H9 (cell line): ENCODE data around the gene TRMT2A. TPM values are rescaled to one million over a fixed set of nuclear protein-coding genes. Genes with fewer than 3 reads are reported as not detected.

ENCODE experiments used
- DNase-seq: peaks from one replicate; pipeline ENCODE4 v3.0.0-alpha.2; 2017
- H2AFZ ChIP-seq: one replicate; pipeline ENCODE4 v1.6.1; 2013; ENCODE audit warnings: mild to moderate bottlenecking, low read length, control low read depth, moderate library complexity
- H2AK5ac ChIP-seq: 2 replicates; pipeline ENCODE4 v1.6.1; 2013; ENCODE audit warnings: low read length, control low read depth, mixed read lengths; ENCODE audit not compliant: insufficient read length
- H2BK120ac ChIP-seq: one replicate; pipeline ENCODE4 v1.6.1; 2013; ENCODE audit warnings: low read depth, mild to moderate bottlenecking, low read length, control low read depth, inconsistent platforms; ENCODE audit not compliant: poor library complexity, severe bottlenecking
- H2BK12ac ChIP-seq: 2 replicates; pipeline ENCODE4 v1.6.1; 2013; ENCODE audit warnings: low read length, control low read depth, mixed read lengths, low read depth; ENCODE audit not compliant: insufficient read length
- H2BK15ac ChIP-seq: 2 replicates; pipeline ENCODE4 v1.6.1; 2013; ENCODE audit warnings: low read depth, low read length, control low read depth
- H2BK20ac ChIP-seq: one replicate; pipeline ENCODE4 v1.6.1; 2013; ENCODE audit warnings: low read depth, mild to moderate bottlenecking, low read length, control low read depth, inconsistent platforms; ENCODE audit not compliant: poor library complexity, severe bottlenecking
- H2BK5ac ChIP-seq: 2 replicates; pipeline ENCODE4 v1.6.1; 2013; ENCODE audit warnings: low read length, control low read depth, mixed read lengths; ENCODE audit not compliant: insufficient read length
- H3K14ac ChIP-seq: 2 replicates; pipeline ENCODE4 v1.6.1; 2013; ENCODE audit warnings: low read length, control low read depth; ENCODE audit not compliant: insufficient read depth
- H3K18ac ChIP-seq: 2 replicates; pipeline ENCODE4 v1.6.1; 2013; ENCODE audit warnings: low read depth, mild to moderate bottlenecking, mixed read lengths, low read length, control low read depth; ENCODE audit not compliant: insufficient read length
- H3K23ac ChIP-seq: 2 replicates; pipeline ENCODE4 v1.6.1; 2013; ENCODE audit warnings: low read length, control low read depth, mixed read lengths, low read depth; ENCODE audit not compliant: insufficient read length
- H3K23me2 ChIP-seq: 2 replicates; pipeline ENCODE4 v1.6.1; 2013; ENCODE audit warnings: low read depth, mild to moderate bottlenecking, mixed read lengths, low read length, control low read depth; ENCODE audit not compliant: insufficient read length, poor library complexity, severe bottlenecking
- H3K27ac ChIP-seq: 2 replicates; pipeline ENCODE4 v1.5.1; 2013; ENCODE audit warnings: low read length, control low read depth, mixed read lengths, low read depth; ENCODE audit not compliant: insufficient read length
- H3K27me3 ChIP-seq: 2 replicates; pipeline ENCODE4 v1.6.1; 2013; ENCODE audit warnings: low read length, control low read depth, inconsistent platforms; ENCODE audit not compliant: insufficient read depth
- H3K4ac ChIP-seq: 2 replicates; pipeline ENCODE4 v1.6.1; 2013; ENCODE audit warnings: low read depth, mild to moderate bottlenecking, control low read depth, inconsistent platforms, low read length, moderate library complexity
- H3K4me1 ChIP-seq: 2 replicates; pipeline ENCODE4 v1.6.1; 2013; ENCODE audit warnings: low read length, control low read depth, inconsistent platforms; ENCODE audit not compliant: insufficient read depth
- H3K4me2 ChIP-seq: 2 replicates; pipeline ENCODE4 v1.6.1; 2013; ENCODE audit warnings: low read length, control low read depth, mixed read lengths; ENCODE audit not compliant: insufficient read length, insufficient read depth
- H3K56ac ChIP-seq: 2 replicates; pipeline ENCODE4 v1.6.1; 2013; ENCODE audit warnings: low read depth, mild to moderate bottlenecking, mixed read lengths, low read length, control low read depth; ENCODE audit not compliant: insufficient read length
- H3K79me1 ChIP-seq: 2 replicates; pipeline ENCODE4 v1.6.1; 2013; ENCODE audit warnings: low read depth, mild to moderate bottlenecking, moderate library complexity, low read length, control low read depth, inconsistent platforms; ENCODE audit not compliant: insufficient read depth, poor library complexity, severe bottlenecking
- H3K79me2 ChIP-seq: 2 replicates; pipeline ENCODE4 v1.6.1; 2013; ENCODE audit warnings: low read length, control low read depth, inconsistent platforms; ENCODE audit not compliant: insufficient read depth
- H3K9ac ChIP-seq: 2 replicates; pipeline ENCODE4 v1.6.1; 2013; ENCODE audit warnings: low read length, control low read depth, mixed read lengths; ENCODE audit not compliant: insufficient read length; ENCODE audit errors: extremely low read depth
- H3K9me3 ChIP-seq: one replicate; pipeline ENCODE4 v1.6.1; 2013; ENCODE audit warnings: low read depth, low read length, inconsistent platforms; ENCODE audit not compliant: control insufficient read depth
- H3T11ph ChIP-seq: one replicate; pipeline ENCODE4 v1.6.1; 2013; ENCODE audit warnings: mild to moderate bottlenecking, low read length, control low read depth, inconsistent platforms
- H4K20me1 ChIP-seq: one replicate; pipeline ENCODE4 v1.6.1; 2013; ENCODE audit not compliant: control insufficient read depth, insufficient read length, insufficient read depth
- H4K5ac ChIP-seq: 2 replicates; pipeline ENCODE4 v1.6.1; 2013; ENCODE audit warnings: low read depth, mild to moderate bottlenecking, mixed read lengths, low read length, control low read depth; ENCODE audit not compliant: insufficient read length
- H4K8ac ChIP-seq: replicated peaks from 2 replicates; pipeline ENCODE4 v1.6.1; 2013; ENCODE audit warnings: low read length, control low read depth, mixed read lengths, low read depth; ENCODE audit not compliant: insufficient read length
- H4K91ac ChIP-seq: 2 replicates; pipeline ENCODE4 v1.6.1; 2013; ENCODE audit warnings: low read depth, mild to moderate bottlenecking, moderate library complexity, mixed read lengths, low read length, control low read depth; ENCODE audit not compliant: insufficient read length
- H3K27ac Mint-ChIP-seq, 3 experiments: 2 replicates in 2 of 3; 3 replicates in 1 of 3; pipeline ENCODE4 v1.8.0; 2020 to 2021; ENCODE audit warnings: mixed read lengths in 3 of 3, mild to moderate bottlenecking in 1 of 3, moderate library complexity in 1 of 3
- H3K27me3 Mint-ChIP-seq: 2 replicates; pipeline ENCODE4 v1.8.0; 2021; ENCODE audit warnings: low read depth, mild to moderate bottlenecking, moderate library complexity, mixed read lengths
- H3K36me3 Mint-ChIP-seq, 3 experiments: 2 replicates in 2 of 3; 3 replicates in 1 of 3; pipeline ENCODE4 v1.8.0; 2020 to 2021; ENCODE audit warnings: low read depth in 3 of 3, mixed read lengths in 3 of 3; ENCODE audit not compliant: insufficient read depth in 1 of 3
- H3K4me1 Mint-ChIP-seq, 2 experiments: 2 replicates each; pipeline ENCODE4 v1.8.0; 2020; ENCODE audit warnings: mixed read lengths in 2 of 2
- H3K4me3 Mint-ChIP-seq, 2 experiments: 2 replicates in 1 of 2; 3 replicates in 1 of 2; pipeline ENCODE4 v1.8.0; 2020 to 2021; ENCODE audit warnings: mild to moderate bottlenecking in 2 of 2, mixed read lengths in 2 of 2, moderate library complexity in 1 of 2
- H3K9me3 Mint-ChIP-seq, 2 experiments: 2 replicates in 1 of 2; 3 replicates in 1 of 2; pipeline ENCODE4 v1.8.0; 2020; ENCODE audit warnings: mild to moderate bottlenecking in 2 of 2, mixed read lengths in 2 of 2, moderate library complexity in 1 of 2
- CTCF ChIP-seq: fragments of 200-600 bp; sonication (generic); conservative IDR thresholded peaks from 3 replicates; pipeline ENCODE4 v1.8.0; 2021; ENCODE audit warnings: antibody characterized with exemption, mild to moderate bottlenecking
- WGBS: extraction: QIAGEN DNeasy Blood & Tissue Kit; methylation state at CpG from one replicate; pipeline ENCODE4 v1.1.7; 2013; ENCODE audit warnings: missing lambda C conversion rate, low lambda C conversion rate, mixed read lengths; ENCODE audit not compliant: insufficient read length; ENCODE audit errors: extremely low coverage; 5-methylcytosine and 5-hydroxymethylcytosine counted together
- total RNA-seq: library from RNA; stranded (reverse); gene quantifications from 2 replicates; pipeline ENCODE4 v1.2.1, GENCODE V29; 2021

Gene TRMT2A
- total RNA-seq, 1 experiment from 2014 or later, result 58.2 TPM

- Histone ChIP-seq H3K56ac (no peak overlapping the region), H3K9ac (peak overlapping the region; percentile 82), H3K14ac (peak overlapping the region; percentile 88; the same call in 1 of the 2 replicates), H4K5ac (no peak overlapping the region), H2BK15ac (peak overlapping the region; percentile 37; the same call in 1 of the 2 replicates), H3K23ac (no peak overlapping the region), H3K4ac (0 out of 2 replicates have a peak overlapping the region, but pooled peaks have one; percentile 15), H2AK5ac (no peak overlapping the region), H2AFZ (no peak overlapping the region), H3K4me2 (peak overlapping the region; percentile 66), H3K23me2 (peaks cover 8% of the 10 kb centered on the region), H3K4me1 (no peaks in the 10 kb centered on the region), H2BK12ac (no peak overlapping the region), H3K27ac (no peak overlapping the region), H2BK120ac (no peak overlapping the region), H3K27me3 (no peaks in the 10 kb centered on the region), H2BK20ac (no peak overlapping the region), H3K79me2 (peaks cover 33% of the 10 kb centered on the region), H3T11ph (no peak overlapping the region), H3K79me1 (peaks cover 12% of the 10 kb centered on the region), H3K18ac (peak overlapping the region; percentile 71), H4K8ac (no peak overlapping the region), H2BK5ac (no peak overlapping the region), H4K91ac (no peak overlapping the region), H4K20me1 (no peaks in the 10 kb centered on the region), H3K9me3 (no peaks in the 10 kb centered on the region)
- H3K36me3 Mint-ChIP-seq, result peaks cover 36 to 59% (median 52%) of the 10 kb centered on the region in 3 experiments
- no peaks in the 10 kb centered on the region for H3K9me3 Mint-ChIP-seq
- no peak for TF ChIP-seq CTCF
- no peak for DNase-seq
- WGBS, result no CpG with 5 or more reads among the region's 27 CpGs
- peak overlapping the region in 2 of 3 experiments; percentile 77 to 85; a peak in 5 of 7 replicates for H3K27ac Mint-ChIP-seq
- peaks cover 12 to 14% of the 10 kb centered on the region in 2 experiments for H3K4me1 Mint-ChIP-seq
- no peaks in the 10 kb centered on the region for H3K27me3 Mint-ChIP-seq
- H3K4me3 Mint-ChIP-seq, result peak overlapping the region; percentile 85 to 91
Observed at GRCh38 chr22:20116376-20116950, 563 bp downstream of the TRMT2A start.
